GM18519 (cell line): ENCODE data around the gene LRRC15.

Experiments used
- ATAC-seq: cut with Tn5 transposase; IDR thresholded peaks from one replicate; pipeline ENCODE4 v1.9.1; 2021; ENCODE audit warnings: mild to moderate bottlenecking, moderate library complexity; ENCODE audit not compliant: unreplicated experiment, low FRiP score

The LRRC15 gene

DNA sequence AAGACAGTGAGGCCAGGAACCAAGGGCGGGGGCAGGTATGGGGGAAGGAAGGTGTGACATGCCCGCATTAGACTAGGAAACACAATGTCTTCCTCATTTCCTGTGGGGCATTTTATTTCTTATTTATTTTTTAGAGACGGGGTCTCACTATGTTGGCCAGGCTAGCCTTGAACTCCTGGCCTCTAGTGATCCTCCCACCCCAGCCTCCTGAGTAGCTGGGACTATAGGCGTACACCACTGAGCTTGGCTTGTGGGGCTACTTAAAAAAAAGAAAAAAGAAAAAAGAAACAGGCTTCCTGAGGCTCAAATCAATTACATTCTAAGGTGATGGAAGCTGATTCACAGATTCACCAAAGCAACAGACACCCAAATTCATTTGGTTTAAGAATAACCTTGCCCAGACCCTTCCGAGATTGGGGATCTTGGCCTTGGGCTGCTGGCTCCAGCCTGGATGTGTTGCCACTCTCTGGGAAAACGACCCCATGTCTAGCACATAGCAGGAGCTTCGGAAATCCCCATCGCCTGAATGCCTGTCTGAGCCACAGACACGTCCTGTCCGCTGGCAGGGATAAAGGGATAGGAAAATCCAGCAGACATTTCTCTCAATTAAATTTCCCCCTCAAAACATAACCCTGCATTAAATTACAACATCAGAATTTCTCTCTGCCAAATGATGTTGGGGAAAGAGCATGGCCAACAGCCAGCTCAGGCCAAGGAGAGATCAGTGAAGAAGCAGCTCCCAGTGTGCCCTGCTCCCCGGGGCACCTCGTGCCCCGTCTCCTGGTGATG, 31.4 kb downstream of the LRRC15 start:
- ATAC-seq = no peak

DNA sequence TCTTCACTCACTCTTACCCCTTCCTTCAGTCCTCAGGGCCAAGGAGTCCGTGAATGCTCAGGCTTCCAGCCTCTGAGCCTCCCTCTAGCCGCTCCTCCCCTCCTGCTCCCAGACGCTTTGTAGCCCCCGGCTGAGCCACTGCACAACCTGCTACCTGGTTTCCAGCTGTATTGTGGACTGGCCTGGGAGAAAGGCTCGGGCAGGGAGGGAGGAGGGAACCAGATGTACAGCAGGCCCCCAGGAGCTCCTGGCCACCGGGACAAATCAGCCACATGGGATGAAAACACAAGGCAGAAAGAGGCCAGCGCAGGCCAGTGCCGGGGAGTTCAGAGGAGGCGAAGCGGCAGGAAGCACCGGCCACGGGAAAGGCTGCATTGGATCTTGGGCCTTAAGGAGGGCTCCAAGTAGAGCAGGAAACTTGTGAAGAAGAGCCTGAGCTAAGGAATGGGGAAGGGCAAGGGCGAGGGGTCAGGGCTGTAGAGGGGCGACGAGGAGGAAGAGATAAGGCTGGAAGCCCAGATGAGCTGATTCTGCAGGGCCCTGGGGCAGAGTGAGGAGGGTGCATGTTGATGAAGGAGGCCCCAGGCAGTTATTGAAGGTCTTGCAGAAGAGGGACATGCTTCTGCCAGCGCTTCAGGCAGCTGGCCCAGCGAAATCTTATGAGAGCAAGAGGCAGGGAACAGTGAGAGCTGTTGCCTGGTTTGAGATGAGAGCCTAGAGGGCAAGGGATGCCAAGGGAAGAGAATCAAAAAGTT, 32.8 kb downstream of the LRRC15 start:
- no peak for ATAC-seq

DNA sequence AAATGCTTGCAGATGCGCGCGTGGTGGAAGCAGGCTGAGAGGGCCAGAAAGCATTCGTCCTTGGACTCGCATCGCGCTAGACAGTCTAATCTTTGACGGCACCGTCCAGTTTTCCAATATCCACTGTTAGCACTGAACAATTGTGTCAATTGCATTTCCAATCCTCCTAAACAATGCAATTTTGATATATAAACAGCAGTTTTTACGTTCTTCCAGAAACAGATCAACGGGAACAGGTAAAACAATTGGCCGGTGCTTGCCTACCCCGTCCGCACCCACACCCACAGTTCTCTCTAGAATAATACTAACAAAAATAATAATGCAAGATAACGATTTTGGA, 35.6 kb downstream of the LRRC15 start:
- ATAC-seq = no peak

DNA sequence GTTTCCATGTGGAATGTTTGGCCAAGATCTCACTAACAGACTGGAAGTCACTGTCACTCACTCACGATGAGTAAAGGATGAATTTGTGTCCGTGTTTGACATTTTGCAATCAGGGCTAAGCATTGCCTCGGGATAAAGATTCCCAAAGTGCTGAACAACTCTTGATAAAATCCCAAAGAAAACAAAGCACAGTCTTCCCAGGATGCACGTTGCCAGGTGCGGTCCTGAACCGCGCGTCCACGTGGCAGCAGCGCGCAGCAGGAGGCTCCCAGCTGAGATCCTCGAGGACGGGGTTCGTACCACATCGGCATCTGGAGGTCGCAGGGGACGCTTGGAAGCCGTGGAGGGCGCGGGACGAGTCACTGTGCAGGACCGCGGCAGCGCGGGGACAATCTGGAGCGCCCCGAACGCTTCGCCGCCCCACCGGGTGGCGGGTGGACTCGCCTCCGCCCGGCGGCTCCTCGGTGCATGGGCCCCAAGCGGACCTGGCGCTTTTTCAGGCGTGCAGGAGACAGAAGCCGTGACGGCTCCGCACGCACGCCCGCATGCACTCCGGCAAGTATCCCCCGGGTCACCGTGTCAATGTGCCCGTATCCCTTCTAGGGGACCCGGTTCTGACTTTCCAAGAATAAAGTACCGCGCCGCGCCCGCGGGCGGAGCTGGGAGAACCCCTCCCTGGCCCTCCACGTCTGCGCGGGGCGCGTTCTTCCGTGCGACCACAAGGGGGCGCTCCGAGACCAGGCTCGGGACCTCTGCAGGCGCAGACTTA, 36.1 kb downstream of the LRRC15 start:
- ATAC-seq = peak; percentile 68

DNA sequence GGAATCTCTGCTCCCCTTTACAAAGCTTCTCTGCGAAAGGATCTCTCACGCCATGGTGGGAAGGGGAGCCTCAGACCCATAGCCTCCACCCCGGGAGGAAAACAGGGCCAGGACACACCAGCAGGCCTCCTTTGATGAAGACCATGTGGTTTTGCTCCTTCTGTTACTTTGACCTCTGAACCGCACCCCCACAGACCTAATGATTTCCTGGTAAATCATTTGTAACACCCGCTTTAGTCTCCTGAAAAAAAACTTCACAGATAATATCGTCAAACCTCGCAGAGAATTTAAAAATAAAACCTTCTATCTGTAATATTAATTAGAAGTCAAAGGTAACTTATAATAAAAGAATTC, 36.7 kb downstream of the LRRC15 start:
- ATAC-seq = no peak

DNA sequence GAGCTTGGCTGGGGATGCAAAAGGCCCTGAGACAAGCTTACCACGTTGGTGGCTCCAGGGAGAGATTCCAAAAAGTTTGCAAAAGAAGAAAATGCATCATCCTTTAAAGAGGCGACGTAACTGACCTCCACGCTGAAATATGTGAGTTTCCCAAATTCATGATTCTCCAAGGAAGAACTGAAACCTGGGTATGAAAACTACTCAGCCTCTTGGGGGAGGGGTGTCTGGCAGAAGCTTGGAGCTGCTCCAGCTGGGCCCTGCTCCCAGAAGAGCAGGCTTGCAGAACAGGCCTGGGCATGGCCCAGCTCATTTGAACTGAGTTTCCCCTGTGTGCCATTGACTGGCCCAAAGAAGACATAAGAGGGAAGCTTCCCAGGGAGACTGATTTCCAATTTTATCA, 39.0 kb downstream of the LRRC15 start:
- no peak for ATAC-seq

DNA sequence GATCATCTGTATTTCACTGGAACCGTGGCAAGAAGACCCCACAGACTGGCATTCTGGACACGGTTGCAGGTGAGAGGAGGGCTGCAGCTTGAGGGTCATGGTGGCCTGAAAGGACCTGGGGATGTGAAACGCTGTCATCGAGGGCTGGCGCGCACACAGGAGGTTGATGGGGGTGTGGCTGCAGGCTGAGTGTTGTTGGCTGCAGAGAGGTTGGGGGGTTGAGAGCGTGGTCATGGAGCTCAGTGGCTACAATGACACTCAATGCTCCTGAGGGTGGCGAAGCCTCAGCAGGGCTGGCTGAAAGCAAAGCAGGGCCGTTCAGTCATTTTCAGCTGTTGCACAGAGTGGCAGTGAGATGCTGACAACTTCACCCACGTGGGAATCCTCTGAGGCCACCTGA, 39.4 kb downstream of the LRRC15 start:
- ATAC-seq = no peak

DNA sequence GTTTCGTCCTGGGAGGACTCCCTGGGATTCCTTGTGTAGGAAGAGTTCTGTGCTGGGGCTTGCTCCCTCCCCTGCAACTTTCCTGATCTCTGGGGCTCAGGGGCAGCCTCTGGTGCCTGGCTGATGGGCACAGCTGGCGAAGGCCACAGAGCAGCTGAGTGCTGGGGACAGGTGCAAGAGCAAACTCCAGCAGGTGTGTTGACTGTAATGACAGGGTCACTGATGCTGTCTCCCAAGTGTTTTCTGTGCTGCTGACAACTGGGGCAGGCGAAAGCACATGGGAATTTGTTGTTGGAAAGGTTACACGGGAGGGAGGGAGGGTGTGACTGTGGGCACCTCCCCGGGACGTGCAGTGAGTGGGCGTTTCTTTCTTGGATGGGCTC, 40.0 kb downstream of the LRRC15 start:
- ATAC-seq = no peak

DNA sequence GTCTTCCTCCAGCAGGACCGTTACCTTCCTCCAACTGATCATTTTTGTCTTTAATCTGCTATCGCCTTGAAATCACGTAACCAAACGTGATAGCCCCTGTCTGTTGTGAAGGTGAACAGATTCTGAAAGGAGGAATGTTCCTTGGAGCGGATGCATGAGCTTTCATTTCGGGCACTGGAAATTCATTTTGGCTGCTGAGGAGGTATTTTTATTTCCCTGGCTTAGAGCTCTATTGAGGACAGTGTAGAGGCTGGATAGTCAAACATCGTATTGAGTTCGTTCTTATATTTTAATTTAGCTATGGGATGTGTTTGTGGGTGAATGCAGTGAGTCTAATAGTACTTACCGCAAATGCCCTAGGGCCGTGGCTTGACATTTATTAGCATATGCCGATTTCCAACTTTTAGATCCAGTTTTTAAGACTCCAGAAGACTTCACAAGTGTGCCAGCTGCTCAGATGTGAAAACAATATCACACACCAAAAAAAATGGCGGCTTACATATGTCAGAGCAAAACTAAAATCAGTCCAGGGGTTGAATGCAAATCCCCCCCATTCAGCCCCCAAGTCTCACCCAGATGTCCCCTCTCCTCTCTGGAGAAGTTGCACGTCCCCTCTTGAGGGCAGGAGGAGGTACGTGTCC, 40.5 kb downstream of the LRRC15 start:
- no peak for ATAC-seq

DNA sequence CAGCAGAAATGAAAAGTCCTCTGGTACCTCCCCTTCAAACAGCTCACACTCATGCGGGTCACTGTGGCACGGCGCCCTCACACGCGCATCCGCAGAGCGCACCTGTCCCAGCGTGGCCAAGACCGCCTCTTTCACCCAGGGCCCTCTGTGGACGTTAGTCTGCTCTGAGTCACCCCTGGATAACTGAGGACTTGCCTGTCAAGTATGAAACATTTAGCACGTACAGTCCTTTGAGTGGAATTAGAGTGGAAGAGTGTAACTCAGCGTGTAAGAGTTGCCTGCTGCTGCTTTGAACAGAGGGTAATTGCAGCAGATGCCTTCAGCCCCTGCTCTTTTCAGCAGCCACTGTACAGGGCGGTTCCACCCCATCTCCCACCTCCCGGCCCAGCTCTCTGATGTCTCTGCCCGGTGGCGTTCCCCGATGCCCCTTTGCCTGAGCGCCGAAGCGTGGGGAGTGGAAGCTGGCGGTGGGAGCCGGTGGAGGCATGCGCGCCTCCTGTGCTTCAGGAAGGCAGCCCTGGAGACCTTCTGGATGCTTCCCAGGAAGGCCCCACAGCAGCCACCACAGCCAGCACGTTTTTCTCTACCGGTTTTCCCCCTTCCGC, 41.4 kb downstream of the LRRC15 start:
- no peak for ATAC-seq

DNA sequence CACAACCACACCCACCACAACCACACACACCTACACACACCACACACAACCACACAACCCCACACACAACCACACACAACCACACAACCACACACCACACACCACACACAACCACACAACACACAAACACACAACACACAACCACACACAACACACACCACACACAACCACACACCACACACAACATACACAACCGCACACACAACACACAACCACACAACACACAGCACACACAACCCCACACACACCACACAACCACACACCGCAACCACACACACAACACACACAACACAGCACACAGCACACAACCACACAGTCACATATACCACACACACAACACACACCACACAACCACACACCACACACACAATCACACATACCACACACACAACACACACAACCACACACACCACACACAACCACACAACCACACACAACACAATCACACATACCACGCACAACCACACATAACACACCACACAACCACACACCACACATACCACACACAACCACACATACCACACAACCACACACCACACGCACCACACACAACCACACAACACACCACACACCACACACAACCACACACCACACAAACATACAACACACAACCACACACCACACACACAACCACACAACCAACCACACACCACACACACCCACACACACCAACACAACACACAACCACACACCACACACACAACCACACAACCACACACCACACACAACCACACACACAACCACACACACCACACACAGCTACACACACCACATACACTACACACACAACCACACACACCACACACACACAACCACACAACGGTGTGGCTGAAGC, 42.1 kb downstream of the LRRC15 start:
- ATAC-seq = no peak

DNA sequence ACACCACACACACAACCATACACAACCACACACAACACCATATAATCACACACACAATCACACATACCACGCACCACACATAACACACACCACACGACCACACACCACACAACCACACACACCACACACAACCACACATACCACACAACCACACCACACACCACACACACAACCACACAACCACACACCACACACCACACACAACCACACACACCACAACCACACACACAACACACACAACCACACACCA, 42.6 kb downstream of the LRRC15 start:
- ATAC-seq = no peak

DNA sequence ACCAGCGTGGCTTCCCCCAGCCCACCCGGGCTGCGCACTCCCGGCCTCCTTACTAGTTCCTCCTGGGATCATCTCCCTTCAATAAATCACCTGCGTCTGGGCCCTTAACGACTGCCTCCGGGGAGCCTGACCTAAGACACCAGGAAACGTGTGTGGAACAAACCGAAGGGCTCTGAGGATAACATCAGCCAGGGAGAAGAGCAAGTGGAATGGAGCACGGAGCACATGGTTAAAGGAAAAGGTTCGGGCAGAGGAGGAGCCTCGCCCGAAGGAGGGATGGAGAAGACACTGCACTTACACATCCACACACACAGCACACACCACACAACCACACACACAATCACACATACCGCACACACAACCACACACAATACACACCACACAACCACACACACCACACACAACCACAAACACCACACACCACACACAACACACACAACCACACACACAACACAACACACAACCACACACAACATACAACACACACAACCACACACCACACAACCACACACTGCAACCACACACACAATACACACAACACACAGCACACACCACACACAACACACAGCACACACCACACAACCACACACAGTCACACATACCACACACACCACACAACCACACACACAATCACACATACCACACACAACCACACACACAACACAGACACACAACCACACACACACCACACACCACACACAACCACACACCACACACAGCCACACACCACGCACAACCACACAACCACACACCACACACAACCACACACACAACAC, 43.2 kb downstream of the LRRC15 start:
- ATAC-seq = no peak

DNA sequence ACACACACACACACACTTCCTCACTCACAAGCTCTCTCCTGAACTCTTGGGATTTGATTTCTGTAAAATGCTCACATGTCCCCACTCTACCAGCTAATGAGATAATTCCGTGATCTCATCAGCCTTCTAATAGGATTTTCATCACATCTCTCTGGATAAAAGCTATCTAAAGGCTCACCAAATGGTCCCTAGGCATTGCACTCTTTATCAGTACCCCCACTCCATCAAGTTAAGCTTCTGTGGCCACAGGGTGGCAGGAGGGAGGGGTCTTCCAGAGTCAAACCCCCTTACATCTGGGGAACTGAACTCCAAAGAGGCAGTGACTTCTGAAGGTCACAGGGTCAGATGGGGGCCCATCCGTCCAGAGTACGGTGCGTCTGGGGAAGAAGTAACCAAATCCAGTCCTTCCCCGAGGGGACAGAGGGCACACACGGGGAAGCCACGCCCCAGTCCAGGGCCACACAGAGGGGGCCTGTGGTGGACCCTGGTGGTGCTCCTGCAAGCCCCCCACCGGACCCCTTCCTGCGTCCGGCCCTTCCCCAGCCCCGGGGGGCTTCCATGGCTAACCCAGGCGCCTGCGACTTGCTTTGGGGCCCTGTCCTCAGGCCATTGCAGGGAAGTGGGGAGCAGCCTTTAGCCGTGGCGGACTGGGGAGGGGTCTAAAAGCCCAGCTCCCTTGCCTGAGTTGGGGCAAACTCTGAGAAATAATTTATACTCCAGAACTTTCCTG, 44.0 kb downstream of the LRRC15 start:
- ATAC-seq = no peak

DNA sequence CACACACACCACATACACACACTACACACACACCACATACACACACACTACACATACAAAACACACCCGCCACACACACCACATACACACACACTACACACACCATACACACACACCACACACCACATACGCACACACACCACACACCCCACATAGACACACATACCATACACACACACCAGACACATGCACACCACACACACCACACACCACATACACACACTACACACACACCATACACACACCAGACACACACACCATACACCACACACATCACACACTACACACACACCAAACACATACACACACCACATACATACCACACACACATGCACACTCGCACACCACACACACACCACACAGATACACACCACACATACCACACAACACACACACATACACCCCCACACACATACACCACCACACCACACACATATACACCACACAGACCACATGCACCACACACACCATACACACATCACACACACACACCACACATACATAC, 44.7 kb downstream of the LRRC15 start:
- no peak for ATAC-seq

DNA sequence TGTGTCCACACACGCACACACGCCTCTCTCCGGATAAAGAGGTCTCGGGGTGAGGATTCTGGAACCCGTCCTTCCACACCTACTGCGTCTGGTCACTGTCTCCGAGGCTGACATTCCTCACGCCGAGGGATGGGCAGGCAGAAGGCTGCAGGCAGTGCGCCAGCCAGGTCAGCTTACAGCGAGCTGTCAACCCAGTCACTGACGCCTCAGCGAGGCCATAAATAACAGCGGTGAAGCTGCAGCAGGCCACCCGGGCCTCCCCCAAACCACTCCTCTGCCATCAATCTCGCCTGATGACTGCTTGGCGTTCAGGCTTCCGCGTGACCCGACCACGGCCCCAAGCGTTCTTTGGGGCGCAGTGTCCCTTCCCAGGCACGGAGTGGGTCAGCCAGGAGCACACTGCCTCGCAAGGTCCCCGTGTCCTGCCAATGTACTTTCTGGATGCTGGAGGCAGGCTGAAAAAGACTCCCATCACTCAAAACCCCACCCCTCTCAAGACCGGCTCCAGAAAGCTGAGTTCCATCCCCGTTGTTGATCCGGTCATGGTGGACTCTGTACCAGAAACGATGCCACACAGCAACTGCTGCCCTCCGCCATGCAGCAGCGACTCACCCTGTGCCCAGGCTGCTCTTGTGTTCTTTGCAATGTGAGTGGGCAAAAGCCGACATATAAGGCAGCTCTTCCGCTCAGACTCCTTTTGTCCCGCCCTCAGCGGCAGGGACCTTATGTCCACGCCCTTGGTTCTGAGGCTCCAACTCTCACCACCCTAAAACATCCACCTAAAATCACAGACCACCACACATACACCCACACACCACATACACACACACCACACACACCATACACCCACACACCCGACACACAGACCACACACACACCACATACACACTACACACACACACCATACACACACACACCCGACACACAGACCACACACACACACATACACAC, 45.5 kb downstream of the LRRC15 start:
- ATAC-seq = no peak

DNA sequence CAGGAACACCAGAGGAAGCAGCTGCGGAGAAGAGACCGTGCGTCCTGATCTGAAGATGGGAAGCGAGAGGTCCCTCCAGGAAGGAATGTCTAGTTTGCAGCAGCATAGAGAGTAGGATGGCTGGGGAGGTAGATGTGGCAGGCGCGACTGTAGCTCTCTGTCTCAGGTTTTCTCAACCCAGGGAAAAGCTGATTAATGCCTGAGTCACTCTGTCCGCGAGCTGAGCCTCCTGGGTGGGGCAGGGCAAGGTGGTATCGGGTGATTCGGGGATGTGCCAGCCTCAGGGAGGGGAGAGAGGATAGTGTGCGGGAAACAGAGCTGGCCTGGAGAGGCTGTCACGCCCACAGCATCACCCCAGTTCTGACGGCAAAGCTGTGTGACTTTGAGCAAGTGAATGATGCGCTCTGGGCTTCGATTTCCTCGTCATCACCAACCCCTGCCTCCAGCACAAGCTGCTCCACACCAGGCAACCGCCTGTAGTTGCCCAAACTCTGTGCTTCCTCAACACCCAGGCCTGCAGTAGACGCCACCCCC, 46.8 kb downstream of the LRRC15 start:
- ATAC-seq = no peak
